Measurements from ENCODE around the gene TBC1D3B.
"Not testable (repeated sequence)": the region's sequence is repeated elsewhere in the genome, so short reads cannot be mapped to it uniquely, and the experiment has no call there.

Gene TBC1D3B

GRCh38 chr17:36176536-36176935 is at the start of gene TBC1D3B:
TBC1D3B (minus strand) TSS chr17:36176636; CDS start chr17:36175050, 1,586 bp downstream.
- not testable (repeated sequence) for H3K4me3 ChIP-seq (ENCODE audit: low read depth, low read length); DNase-seq (ENCODE audit: low read depth)

- DNase-seq (ENCODE audit: low read depth) = not testable (repeated sequence)
Observed at GRCh38 chr17:36222967-36223366, 46.5 kb upstream of the TBC1D3B start.

GRCh38 chr17:36221581-36222100 is 45.2 kb upstream of the TBC1D3B start:
- H3K4me3 ChIP-seq (ENCODE audit: low read depth, low read length); DNase-seq (ENCODE audit: low read depth): not testable (repeated sequence)

More at GRCh38 chr17:36222967-36223366, 46.5 kb upstream of the TBC1D3B start:
- H3K4me3 ChIP-seq (ENCODE audit: low read depth, low read length) = not testable (repeated sequence)

GRCh38 chr17:36220737-36221580 is 44.5 kb upstream of the TBC1D3B start:
- H3K4me3 ChIP-seq (ENCODE audit: low read depth, low read length); DNase-seq (ENCODE audit: low read depth): not testable (repeated sequence)

- not testable (repeated sequence) for DNase-seq (ENCODE audit: low read depth); H3K4me3 ChIP-seq (ENCODE audit: low read depth, low read length)
Observed at GRCh38 chr17:36219556-36219955, 43.1 kb upstream of the TBC1D3B start.

- DNase-seq (ENCODE audit: low read depth); H3K4me3 ChIP-seq (ENCODE audit: low read depth, low read length): not testable (repeated sequence)
Observed at GRCh38 chr17:36215406-36216308, 39.2 kb upstream of the TBC1D3B start.

GRCh38 chr17:36214918-36215317 is 38.5 kb upstream of the TBC1D3B start:
- DNase-seq (ENCODE audit: low read depth) = no peak
- no peak overlapping the region for H3K4me3 ChIP-seq (ENCODE audit: low read depth, low read length)

GRCh38 chr17:36213695-36214094 is 37.3 kb upstream of the TBC1D3B start:
- DNase-seq (ENCODE audit: low read depth) = no peak
- no peak overlapping the region for H3K4me3 ChIP-seq (ENCODE audit: low read depth, low read length)

- no peak for DNase-seq (ENCODE audit: low read depth)
- no peak overlapping the region for H3K4me3 ChIP-seq (ENCODE audit: low read depth, low read length)
Observed at GRCh38 chr17:36212966-36213365, 36.5 kb upstream of the TBC1D3B start.

GRCh38 chr17:36212272-36212605 is 35.8 kb upstream of the TBC1D3B start:
- no peak overlapping the region for H3K4me3 ChIP-seq (ENCODE audit: low read depth, low read length)

GRCh38 chr17:36211484-36212271 is 35.2 kb upstream of the TBC1D3B start:
- not testable (repeated sequence) for H3K4me3 ChIP-seq (ENCODE audit: low read depth, low read length); DNase-seq (ENCODE audit: low read depth)

More at GRCh38 chr17:36212272-36212605, 35.8 kb upstream of the TBC1D3B start:
- DNase-seq (ENCODE audit: low read depth) = no peak

GRCh38 chr17:36210439-36211211 is 34.2 kb upstream of the TBC1D3B start, which contains the start of gene CCL4L2:
CCL4L2 (plus strand) TSS chr17:36211063.
- not testable (repeated sequence) for H3K4me3 ChIP-seq (ENCODE audit: low read depth, low read length); DNase-seq (ENCODE audit: low read depth)

GRCh38 chr17:36209575-36209974 is 33.1 kb upstream of the TBC1D3B start:
- H3K4me3 ChIP-seq (ENCODE audit: low read depth, low read length) = no peak overlapping the region
- no peak for DNase-seq (ENCODE audit: low read depth)

- DNase-seq (ENCODE audit: low read depth); H3K4me3 ChIP-seq (ENCODE audit: low read depth, low read length): not testable (repeated sequence)
Observed at GRCh38 chr17:36207383-36207782, 30.9 kb upstream of the TBC1D3B start.

- not testable (repeated sequence) for DNase-seq (ENCODE audit: low read depth); H3K4me3 ChIP-seq (ENCODE audit: low read depth, low read length)
Observed at GRCh38 chr17:36206486-36206821, 30.0 kb upstream of the TBC1D3B start.

- no peak for DNase-seq (ENCODE audit: low read depth)
- H3K4me3 ChIP-seq (ENCODE audit: low read depth, low read length) = no peak overlapping the region
Observed at GRCh38 chr17:36205637-36206485, 29.4 kb upstream of the TBC1D3B start.

GRCh38 chr17:36204724-36205500 is 28.5 kb upstream of the TBC1D3B start:
- no peak for DNase-seq (ENCODE audit: low read depth)
- H3K4me3 ChIP-seq (ENCODE audit: low read depth, low read length) = no peak overlapping the region

Measured in skeletal muscle cell (primary cell).